ENCODE results near the gene CDRT4.
A peak's percentile ranks its signal among the peaks of the same experiment; 100 is the strongest.

CDRT4 gene

DNA sequence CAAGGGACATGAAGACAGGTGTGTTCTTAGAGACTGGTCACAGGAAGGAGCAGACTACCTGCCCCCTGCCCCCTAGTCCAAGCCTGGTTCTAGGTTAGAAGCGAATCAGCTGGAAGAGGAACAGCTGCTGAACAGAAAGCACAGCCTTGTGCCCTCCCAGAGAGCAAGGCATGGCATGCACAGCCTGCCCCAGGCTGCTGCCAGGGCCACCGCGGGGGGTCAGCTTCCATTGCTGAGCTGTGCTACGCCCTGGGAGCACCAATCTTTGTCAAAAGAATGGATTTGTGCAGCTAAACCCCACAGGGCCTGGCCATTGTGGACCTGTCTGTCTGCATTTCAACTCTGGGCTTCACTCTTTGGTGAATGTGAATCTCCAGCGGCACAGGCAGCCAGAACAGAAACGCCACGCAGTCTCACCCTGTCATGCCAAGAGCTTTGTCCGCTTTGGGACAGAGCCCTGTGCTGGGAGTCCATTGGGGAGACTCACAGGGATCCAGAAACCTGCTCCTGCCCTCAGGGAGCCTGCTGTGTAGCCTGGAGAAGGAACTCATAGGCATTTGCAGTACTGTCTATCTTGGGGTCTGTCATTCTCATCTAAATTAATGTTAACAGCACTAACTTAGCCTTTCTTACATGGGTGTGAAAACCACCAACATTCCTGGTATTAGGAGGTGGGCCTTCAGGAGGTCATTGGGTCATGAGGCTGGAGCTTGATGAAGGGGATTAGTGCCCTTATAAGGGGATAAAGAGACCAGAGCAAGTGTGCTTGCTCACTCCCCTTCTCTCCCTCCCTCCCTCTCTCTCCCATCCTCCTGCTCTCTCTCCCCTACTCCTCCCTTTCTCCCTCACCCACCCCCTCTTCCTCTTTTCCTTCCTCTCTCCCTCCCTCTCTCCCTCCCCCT lies 25.6 kb upstream of the CDRT4 start:
- DNase-seq (ENCODE audit: low spot score): no peak

GRCh38 chr17:15492186-15492585 lies 24.8 kb upstream of the CDRT4 start:
- no peak for DNase-seq (ENCODE audit: low spot score)

DNA sequence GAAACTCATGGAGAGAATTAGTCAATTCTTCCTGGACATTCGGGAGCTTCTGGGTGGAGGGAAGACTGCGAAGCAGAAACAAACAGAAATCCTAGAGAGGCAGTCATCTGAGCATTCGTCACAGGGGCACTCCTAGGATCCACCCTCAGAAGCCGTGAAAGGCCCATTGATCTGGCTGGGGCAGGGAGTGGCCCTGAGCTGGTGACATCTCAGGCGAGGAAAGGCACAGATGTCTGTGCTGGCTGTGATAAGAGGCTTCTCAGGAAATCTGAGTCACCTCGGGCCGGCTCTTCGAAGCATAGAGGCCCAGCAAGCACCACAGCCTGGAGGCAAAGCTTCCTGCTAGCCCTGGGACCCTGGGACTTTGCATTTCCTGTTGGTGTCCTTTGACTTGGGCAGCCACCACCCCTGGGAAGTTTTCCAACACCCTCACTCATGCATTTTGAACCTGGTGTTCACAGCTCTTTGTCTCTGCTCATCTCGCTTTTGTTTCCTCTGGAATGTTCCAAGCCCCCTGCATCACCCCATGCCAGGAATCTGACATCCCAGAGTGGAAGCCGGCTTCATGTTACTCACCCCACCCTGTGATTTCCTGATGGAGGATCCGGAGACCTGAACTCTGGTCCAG lies 23.3 kb upstream of the CDRT4 start:
- DNase-seq (ENCODE audit: low spot score): peak; percentile 100

DNA sequence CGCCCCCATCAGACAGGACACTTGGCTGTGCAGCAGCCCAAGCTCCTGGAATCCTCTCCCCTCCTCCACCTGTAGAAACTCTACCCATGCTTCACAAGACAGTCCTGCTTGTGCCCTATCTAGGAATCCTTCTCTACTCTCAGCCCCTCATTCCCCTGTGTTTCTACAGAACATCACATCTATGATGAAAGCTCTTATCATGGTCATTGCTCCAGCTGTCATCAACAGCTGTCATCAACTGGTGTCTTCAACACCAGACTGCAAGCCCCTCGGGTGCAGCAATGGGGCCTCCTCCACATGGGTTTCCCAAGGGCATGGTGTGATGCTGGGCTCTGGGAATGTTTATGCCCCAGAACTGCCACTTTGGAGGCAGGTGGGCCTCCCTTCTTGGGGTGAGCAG lies 21.1 kb upstream of the CDRT4 start:
- no peak for DNase-seq (ENCODE audit: low spot score)

- no peak for DNase-seq (ENCODE audit: low spot score)
These were observed 17.6 kb upstream of the CDRT4 start for GRCh38 chr17:15485045-15485444.

DNA sequence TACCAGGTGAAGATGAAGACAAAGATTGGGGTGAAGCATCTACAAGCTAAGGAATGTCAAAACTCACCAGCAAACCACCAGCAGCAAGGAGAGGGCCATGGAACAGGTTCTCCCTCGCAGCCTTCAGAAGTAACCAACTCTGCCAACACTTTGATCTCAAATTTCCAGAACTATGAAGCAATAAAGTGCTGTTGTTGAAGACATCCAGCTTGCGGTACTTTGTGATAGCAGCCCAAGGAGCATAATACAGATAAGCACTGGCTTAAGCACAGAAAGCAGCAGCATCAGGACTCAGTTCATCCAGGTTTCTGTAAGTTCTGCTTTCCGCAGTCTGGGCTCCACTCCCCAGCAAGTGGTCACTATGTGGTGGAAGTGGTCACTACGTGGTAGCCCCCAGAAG lies 16.0 kb upstream of the CDRT4 start:
- no peak for DNase-seq (ENCODE audit: low spot score)

DNA sequence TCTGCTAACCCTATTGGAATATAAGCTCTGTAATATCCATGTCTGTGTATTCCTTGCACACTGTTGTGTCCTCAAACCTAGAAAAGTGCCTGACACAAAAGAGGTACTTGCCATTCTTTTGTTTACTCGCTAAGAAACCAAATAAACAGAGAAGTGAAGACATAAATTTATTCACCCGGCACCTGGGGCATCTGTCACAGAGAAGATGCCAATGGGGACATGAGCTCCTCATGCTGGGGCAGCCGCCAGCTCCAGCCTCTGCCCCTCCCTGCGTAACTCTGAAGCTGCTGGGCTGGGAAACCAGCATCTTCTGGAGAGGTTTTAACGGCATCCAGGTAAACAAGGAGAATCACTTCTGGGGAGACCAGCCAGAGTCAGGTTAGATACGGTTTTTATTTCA lies 15.1 kb upstream of the CDRT4 start:
- no peak for DNase-seq (ENCODE audit: low spot score)

GRCh38 chr17:15481481-15481880 lies 14.1 kb upstream of the CDRT4 start:
- no peak for DNase-seq (ENCODE audit: low spot score)

DNA sequence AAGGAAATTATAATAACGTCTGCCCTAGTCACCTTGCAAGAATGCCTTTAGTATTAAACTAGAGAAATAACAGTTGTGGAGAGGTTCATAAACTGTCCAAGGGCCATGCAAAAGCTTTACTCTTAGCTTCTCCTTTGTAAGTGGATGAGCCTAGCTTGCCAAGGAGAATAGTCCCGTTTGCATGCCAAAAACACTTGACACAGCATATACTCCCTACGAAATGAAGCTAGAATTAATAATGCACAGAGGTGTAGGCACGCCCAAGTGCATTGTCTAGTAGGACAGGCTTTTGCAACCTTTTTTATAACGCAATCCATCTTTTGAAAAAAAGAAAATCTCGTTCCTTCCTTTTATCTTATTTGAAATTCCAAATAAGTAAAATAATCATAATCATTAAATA lies 12.8 kb upstream of the CDRT4 start:
- DNase-seq (ENCODE audit: low spot score): no peak

GRCh38 chr17:15479703-15480102 lies 12.3 kb upstream of the CDRT4 start:
- DNase-seq (ENCODE audit: low spot score): no peak

DNA sequence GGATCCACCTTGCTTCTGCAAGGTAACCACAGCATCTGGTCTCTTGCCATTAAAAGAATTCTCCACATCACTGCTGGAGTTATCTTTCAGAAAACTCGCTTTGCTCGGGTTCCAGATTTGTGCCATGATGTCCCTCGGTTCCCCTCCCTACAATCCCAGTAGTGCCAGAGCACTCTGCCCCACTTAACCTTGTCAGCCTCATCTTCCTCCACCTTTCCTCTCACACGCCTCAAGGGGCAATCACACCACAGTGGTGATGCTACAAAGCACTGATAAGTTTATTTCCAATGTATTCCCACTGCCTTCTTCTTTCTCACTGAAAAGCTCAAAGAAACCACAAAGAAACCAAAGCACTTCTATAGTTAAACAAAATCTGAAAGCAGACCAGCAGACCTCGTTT lies 11.4 kb upstream of the CDRT4 start:
- DNase-seq (ENCODE audit: low spot score): no peak

DNA sequence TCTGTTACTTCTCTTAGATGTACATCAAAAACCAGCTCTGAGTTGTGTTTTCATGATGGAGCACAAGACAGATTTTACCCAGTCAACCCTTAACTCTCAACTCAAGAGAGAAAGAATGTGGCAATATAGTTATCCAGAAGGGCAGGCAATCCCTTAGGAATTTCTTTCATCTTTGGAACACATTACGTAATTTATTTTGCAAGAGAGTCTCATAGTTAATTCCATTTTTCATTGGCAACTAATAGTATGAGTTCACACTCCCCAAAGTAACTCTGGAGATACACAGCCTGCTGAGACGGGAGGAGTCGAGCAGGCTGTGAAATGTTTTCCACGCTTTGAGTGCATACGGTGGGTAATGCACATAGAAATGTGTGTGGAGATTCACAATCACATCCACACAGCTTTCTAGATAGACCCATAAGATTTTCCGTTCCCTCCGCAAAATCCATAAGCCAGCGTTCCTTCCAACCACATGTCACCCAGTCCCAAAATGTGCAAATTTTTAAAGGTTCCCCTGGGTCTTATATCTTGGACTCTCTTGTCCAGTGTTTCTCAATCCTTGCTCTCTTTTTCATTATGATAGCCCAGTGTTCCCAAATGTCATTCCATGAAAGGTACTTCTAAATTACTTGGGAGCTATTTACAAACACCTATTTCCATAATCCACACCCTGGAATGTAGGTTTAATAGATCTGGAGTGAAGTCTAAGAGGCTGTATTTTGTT lies 8.4 kb upstream of the CDRT4 start:
- no peak for DNase-seq (ENCODE audit: low spot score)

- no peak for DNase-seq (ENCODE audit: low spot score)
These were observed 5.5 kb upstream of the CDRT4 start for GRCh38 chr17:15472891-15473290.

DNA sequence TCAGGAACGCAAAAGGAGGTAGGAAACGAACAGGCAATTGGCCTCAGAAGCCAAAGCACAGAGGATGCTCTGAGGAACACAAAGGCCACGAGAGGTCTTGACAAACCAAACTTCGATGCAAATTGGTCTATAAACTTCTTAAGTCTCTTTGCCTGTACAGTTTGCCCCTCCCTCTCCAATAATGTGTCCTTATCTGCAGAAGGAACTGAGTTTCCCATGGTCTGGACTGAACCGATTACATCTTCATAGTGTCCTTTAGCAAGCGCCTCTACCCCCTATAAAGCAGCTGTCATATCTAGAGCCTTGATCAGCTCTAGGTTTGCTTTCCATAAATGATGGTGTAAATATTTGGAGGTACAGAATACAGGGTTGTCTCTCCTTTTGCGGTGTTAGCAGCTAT lies 3.1 kb upstream of the CDRT4 start:
- DNase-seq (ENCODE audit: low spot score): no peak

DNA sequence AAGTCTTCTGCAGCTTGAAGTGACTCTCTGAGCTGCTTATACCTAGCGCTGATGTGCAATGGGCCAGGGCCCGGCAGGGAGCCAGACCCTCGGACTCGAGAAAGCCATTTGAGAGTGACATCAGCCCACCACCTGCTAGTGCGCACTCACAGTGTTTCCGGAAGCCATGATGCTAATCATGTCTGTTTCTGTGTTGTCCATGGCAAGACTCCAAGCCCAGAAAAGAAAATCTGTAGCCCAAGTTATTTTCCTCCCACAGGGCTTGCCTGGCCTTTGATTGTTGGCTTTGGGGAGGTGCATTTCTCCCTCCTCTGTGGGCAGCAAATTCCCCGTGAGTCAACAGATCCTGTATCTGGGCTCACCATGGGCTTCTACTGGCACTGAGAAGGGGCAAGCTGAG lies 1.8 kb upstream of the CDRT4 start:
- no peak for DNase-seq (ENCODE audit: low spot score)

- no peak for DNase-seq (ENCODE audit: low spot score)
These were observed 705 bp upstream of the CDRT4 start for GRCh38 chr17:15468126-15468525.

DNA sequence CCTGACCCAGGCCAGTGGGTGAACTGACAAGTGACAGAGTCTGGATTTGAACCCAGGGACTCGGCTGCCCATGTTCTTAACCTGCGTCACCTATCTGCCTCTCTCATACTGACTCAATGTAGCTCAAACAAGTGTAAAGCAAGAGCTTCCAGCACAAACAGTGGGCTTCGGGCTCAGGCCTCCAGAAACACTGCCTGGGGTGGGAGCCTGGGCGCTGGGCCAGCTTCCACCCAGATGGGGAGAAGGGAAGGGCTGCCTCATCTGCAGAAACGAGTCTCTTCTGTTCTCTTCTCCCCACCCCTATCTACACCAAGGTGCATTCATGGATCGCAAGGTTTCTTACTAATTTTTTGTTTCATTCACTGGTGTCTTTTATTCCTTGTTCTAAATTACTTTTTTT lies 1.3 kb downstream of the CDRT4 start:
- no peak for DNase-seq (ENCODE audit: low spot score)

GRCh38 chr17:15465045-15465701 lies 2.2 kb downstream of the CDRT4 start:
- DNase-seq (ENCODE audit: low spot score): no peak

- DNase-seq (ENCODE audit: low spot score): no peak
These were observed 3.0 kb downstream of the CDRT4 start for GRCh38 chr17:15464231-15464985.

GRCh38 chr17:15462976-15463772 lies 4.2 kb downstream of the CDRT4 start:
- no peak for DNase-seq (ENCODE audit: low spot score)

GRCh38 chr17:15457723-15458094 lies 9.7 kb downstream of the CDRT4 start:
- no peak for DNase-seq (ENCODE audit: low spot score)

Data from kidney capillary endothelial cell (primary cell).